Measurements from ENCODE around the gene GREM2.

- TF ChIP-seq SIN3A (IDR thresholded peaks at IDR 0.05; ENCODE audit: low read depth, low read length) (no peak), HDAC6 (IDR thresholded peaks at IDR 0.05; ENCODE audit: unreplicated experiment) (no peak), SMC3 (IDR thresholded peaks at IDR 0.05; ENCODE audit: borderline replicate concordance, low read length) (no peak), LARP7 (IDR thresholded peaks at IDR 0.05) (no peak), RFX5 (IDR thresholded peaks at IDR 0.05; ENCODE audit: low read depth, low read length) (no peak), POLR2AphosphoS5 (IDR thresholded peaks at IDR 0.05; ENCODE audit: low read length) (no peak), CHD2 (IDR thresholded peaks at IDR 0.05; ENCODE audit: borderline replicate concordance, low read depth, low read length) (no peak)
- TF ChIP-seq, protein P1, sequence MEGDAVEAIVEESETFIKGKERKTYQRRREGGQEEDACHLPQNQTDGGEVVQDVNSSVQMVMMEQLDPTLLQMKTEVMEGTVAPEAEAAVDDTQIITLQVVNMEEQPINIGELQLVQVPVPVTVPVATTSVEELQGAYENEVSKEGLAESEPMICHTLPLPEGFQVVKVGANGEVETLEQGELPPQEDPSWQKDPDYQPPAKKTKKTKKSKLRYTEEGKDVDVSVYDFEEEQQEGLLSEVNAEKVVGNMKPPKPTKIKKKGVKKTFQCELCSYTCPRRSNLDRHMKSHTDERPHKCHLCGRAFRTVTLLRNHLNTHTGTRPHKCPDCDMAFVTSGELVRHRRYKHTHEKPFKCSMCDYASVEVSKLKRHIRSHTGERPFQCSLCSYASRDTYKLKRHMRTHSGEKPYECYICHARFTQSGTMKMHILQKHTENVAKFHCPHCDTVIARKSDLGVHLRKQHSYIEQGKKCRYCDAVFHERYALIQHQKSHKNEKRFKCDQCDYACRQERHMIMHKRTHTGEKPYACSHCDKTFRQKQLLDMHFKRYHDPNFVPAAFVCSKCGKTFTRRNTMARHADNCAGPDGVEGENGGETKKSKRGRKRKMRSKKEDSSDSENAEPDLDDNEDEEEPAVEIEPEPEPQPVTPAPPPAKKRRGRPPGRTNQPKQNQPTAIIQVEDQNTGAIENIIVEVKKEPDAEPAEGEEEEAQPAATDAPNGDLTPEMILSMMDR (IDR thresholded peaks at IDR 0.05 in 2 of 3, conservative IDR thresholded peaks at IDR 0.05 in 1 of 3; ENCODE audit: control insufficient read depth in 2 of 3, extremely low read depth in 1 of 3, insufficient read depth in 1 of 3, low read depth in 3 of 3, low read length in 3 of 3), result no peak
- TF ChIP-seq, protein P2, sequence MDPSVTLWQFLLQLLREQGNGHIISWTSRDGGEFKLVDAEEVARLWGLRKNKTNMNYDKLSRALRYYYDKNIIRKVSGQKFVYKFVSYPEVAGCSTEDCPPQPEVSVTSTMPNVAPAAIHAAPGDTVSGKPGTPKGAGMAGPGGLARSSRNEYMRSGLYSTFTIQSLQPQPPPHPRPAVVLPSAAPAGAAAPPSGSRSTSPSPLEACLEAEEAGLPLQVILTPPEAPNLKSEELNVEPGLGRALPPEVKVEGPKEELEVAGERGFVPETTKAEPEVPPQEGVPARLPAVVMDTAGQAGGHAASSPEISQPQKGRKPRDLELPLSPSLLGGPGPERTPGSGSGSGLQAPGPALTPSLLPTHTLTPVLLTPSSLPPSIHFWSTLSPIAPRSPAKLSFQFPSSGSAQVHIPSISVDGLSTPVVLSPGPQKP (IDR thresholded peaks at IDR 0.05; ENCODE audit: low read depth, low read length), result no peak
Observed at GRCh38 chr1:240635466-240636256, 23.7 kb upstream of the GREM2 start.

All from GM12878 (cell line).